HG03378 (cell line): ENCODE data around the gene PRKCA.

Experiments used
- ATAC-seq: cut with Tn5 transposase; IDR thresholded peaks from one replicate; pipeline ENCODE4 v1.9.1; 2021; ENCODE audit warnings: mild to moderate bottlenecking, moderate library complexity; ENCODE audit not compliant: unreplicated experiment

The PRKCA gene

DNA sequence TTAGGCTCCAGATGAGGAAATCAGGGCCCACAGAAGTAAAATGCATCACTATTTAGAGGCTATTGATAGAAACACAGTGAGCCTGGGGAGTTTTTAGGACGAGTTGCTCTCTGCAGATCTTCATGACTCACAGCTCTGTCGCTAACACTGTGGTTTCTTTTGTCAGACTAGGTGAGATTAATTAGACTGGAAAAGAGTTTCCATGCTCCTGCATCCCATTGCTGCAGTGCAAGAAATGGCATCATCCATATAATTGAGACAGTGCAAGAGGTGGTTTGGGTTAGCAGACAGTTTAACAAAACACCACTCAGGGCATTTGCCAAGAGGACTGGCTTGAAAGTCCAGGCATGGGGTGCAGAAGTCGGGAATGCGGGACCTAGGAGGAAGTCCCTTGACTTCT is 333.7 kb downstream of the PRKCA start:
- ATAC-seq, result no peak

GRCh38 chr17:66637491-66637890 is 335.1 kb downstream of the PRKCA start:
- no peak for ATAC-seq

DNA sequence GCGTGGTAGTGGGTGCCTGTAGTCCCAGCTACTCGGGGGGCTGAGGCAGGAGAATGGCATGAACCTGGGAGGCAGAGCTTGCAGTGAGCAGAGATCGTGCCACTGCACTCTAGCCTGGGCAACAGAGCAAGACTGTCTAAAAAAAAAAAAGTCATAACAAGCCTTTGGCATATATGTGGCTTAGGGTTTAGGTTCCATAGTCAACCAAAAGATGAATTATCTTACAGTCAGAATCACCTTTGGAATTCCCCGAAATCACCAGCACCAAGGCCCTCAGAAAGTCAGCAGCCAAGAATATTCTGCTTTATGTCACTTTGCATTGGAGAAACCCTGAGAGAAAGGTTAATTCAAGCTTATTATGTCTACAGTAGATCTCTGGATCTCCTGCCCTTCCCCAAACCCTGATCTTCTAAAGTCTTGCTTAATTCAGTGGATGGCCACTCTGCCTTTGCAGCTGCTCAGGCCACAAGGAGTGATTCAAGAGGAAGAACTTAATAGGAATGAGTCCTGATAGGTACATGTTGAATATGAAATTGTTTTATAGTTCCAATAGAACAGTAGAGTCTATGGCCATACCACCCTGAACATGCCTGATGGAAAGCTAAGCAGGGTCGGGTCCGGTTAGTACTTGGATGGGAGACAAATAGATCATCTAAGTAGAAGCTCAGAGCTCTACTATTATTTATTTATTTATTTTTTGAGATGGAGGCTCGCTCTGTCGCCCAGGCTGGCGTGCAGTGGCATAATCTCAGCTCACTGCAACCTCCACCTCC is 336.5 kb downstream of the PRKCA start:
- ATAC-seq, result no peak

DNA sequence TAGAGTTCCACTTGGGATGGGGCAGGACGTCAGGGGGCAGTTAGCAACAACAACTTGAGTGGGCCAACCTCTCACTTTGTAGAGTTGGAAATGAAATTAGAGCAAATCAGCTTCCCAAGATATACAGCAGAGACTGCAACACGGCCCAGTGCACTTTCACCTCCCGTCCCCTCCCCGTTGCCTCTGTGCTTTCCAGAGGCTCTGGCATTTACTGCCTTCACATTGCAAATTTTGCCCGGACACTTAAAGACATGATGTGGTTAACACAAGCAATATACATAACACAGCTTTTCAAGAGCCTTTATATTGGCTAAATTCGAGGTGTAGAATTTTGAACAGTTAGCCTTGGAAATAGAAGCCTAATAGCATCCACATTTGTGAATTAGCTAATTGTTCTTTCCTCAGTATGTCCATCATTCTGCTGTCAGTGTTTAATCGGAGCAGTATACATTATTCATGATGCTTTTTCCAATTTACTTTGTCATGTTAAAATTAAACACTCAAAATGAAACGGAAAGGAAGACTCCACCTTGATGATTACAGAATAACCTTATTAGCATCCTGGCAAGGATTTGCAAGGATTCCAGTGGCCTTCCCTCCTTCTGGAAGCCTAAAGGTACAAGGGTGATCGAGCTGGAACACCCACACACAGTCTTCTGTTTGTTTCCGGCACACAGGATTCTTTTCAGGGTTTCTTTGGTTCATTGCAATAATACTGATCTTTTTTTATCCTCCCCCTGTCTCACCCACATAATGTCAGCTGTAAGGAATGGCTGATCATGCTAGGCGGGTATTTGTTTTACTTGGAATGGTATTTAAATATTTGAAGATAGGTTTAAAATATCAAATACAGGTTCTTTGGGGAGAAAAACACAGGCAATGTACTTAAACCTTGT is 341.6 kb downstream of the PRKCA start:
- no peak for ATAC-seq

DNA sequence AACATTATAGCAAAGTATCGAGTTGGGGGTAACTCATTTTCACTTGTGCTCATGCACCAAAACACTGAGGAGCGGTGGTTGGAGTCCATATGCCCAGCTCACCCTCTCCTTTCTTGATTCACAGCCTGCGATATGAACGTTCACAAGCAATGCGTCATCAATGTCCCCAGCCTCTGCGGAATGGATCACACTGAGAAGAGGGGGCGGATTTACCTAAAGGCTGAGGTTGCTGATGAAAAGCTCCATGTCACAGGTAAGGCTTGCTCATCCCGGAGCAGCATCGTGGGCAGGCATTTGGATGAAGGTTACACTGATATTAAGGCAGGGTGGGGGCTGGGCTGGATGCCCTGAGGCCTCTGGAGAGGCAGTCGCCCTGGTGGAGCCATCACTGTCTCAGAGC is 342.8 kb downstream of the PRKCA start:
- ATAC-seq, result no peak

GRCh38 chr17:66647391-66647983 is 345.1 kb downstream of the PRKCA start:
- ATAC-seq, result no peak

DNA sequence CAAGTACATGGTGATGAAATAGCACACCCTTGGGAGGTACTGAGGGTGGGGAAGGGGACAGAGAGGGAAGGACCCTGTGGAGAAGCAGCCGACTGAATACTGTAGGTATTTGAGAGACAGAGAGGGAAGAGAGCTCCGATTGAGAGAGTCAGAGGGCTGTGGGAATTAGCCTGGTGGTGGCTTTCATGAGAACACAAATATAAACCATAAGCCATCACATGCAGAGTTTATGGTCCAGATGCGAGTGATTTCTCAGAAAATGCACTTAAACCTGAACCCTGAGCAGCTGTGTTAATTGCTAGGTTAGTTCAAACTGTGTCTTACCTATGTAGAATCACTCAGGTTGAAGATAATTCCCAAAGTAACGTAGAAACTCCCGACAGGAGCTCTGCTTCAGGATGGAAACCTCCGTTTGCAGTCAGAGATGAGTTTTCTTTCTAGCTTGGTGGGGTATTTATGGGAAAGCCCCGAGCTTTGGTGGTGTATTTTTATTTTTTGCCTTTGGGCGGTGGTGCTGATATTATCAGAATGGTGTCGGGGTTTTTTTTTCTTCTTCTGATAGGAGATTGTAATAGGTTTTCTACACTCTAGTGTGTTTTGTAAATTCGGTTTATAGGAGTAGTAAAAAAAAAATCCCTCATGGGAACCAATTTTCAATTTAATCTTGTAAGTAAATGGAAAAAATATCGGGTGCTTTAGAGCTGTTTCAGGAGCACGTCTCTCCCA is 347.6 kb downstream of the PRKCA start:
- ATAC-seq, result no peak

DNA sequence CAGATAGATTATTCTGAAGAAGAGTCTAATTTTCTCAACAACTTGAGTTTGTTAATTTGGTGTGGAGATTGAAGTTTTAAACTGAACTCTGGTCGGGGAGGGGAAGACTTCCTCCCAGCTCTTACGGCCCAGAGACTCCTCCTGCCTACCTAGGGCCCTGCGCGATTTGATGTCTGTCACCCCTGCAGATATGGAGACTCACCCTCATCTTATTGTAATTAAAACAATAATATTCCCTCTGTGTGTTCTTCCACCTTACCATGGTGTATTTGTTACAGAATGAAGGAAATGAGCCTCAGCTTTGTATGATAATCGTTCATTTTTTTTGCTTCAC is 348.1 kb downstream of the PRKCA start:
- no peak for ATAC-seq

DNA sequence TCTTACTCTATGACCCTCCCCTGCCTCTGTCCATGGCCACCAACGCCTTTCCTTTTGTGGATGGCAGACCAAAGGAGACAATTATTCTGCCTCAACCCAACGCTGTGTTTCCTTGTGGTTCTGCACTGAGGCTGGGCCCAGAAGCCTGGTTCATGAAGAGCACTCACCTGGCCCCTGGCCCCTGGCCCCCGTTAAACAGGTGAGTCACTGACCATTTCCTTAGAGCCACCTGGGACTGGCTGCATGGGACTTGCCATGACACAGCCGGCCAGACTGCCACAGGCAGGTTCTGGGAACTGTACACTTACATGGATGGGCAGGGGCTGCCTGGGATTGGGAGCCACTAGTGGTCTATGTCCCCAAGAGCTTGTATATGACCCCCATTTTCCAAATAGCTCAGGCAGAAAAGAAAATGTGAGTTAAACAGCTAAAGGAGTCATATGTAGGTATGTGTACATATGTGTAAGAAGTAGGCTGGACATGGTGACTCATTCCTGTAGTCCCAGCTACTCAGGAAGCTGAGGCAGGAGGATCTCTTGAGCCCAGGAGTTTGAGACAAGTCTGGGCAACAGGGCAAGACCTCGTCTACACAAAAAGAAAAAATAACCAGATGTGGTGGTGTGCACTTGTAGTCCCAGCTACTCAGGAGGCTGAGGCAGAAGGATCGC is 350.6 kb downstream of the PRKCA start:
- ATAC-seq, result peak; percentile 58

DNA sequence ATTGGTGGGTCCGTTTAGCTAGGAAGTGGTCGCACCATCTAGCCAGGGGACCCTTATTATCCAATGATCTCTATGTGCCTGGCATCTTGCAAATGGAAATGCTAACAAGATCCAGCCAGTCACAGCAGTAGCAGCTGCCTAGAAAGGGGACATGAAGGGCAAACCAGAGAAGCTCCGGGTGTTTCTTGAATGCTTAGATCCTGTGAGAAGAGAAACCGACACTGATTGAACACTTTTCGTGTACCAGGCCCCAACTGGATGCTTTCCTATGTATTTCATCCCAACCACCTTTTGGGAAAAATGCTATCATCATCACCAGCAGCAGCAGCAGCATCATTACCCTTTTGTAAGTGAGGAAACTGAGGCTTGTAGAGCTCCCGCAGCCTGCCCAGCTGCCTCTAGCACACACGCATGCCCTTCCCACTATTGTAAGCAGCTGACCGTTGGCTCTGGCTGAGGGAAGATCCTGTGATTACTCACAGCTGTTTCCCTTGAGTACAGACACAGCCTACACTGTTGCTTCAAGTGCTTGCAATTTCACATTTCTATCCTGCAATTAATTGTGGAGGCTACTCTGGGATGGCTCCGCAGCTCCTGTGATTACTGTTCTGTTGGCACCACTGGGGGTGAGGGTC is 351.8 kb downstream of the PRKCA start:
- ATAC-seq, result no peak

DNA sequence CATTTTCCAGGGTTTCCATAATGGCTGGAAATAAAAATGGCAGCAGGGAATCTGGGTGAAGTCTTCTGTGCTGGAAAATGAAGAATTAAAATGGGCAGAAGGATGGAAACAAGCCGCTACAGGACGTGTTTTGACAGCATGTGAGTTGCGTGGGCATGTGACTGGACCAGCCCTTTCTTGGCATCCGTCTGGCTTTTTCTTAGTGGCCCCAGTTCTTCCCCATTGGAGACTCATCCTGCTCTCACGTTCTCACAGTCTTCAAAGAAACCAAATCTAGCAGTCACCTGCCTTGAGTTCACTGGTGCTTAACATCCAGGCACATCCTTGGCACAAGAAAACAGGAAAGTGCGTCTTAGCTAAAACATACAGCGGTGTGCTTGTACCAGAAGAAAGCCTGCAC is 352.4 kb downstream of the PRKCA start:
- ATAC-seq, result no peak

- ATAC-seq, result no peak
Measured at GRCh38 chr17:66655461-66655860, 353.0 kb downstream of the PRKCA start.

DNA sequence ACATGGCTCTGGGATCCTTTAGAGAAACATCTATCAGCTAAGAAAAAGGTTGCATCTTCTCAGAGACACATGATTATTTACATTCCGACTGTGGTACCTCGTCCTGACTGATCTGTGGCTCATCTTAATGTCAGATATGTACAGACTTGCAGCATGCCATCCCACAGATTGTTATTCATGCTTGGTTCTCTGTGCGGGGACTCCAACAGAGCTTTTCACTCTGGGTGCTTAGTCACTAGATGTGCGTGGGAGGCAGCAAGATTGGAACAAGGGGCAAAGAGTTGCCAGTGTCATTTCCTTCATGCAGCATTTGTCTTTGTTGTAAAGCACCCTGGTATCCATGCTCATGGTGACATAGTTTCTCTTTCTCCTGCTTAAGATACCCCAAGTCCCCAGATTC is 353.4 kb downstream of the PRKCA start:
- no peak for ATAC-seq

GRCh38 chr17:66661411-66662256 is 359.2 kb downstream of the PRKCA start:
- ATAC-seq, result no peak

- ATAC-seq, result no peak
Measured at GRCh38 chr17:66662496-66662895, 360.1 kb downstream of the PRKCA start.

GRCh38 chr17:66663041-66663606 is 360.7 kb downstream of the PRKCA start:
- no peak for ATAC-seq

DNA sequence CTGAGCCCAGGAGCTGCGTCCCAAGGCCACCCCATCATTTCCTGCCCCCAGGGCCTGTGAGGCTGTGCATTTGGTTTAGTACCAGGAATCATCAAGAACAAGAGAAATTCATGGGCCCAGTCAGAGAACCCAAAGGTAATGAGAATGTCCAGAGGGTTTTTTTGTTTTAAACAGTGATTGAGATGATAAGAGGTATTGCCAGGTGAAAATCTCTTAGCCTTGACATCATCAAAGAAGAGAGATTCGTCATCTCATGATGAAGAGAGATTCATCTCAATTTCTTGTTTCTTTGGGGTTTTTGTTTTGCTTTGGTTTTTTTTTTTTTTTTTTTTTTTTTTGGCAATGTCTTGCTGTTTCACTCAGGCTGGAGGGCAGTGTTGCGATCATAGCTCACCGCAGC is 361.9 kb downstream of the PRKCA start:
- ATAC-seq, result no peak

DNA sequence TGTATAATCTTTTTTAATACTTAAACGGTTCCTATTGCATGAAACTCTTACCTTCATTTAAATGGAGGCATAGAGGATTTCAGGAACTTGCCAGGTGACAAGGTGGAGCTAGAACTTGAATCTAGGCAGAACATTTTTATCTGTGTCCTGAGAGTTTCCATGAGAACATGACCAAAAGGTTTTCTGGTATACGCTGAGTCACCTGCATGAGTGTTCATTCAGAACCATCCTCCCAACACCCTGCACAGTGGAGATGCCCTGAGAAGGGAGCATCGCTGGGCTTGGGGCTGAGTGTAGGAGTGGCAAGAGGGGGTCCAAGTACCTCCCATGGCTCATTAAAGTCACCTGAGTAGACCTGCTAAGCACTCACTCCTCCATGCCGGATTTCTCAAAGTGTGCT is 362.8 kb downstream of the PRKCA start:
- ATAC-seq, result no peak

DNA sequence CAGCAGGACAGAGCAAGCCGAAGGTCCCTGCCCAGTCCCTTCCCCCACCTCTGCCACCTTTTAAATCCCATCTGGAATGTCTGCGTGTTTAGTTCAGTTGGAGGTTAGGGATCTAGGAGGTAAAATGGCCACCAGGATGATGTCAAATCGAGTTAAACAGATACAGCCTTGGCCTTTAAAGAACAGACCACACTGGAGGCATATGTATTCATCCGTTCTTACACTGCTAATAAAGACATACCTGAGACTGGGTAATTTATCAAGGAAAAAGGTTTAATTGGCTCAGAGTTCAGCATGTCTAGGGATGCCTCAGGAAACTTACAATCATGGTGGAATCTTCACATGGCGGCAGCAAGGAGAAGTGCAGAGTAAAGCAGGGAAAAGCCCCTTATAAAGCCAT is 364.7 kb downstream of the PRKCA start:
- ATAC-seq, result no peak
